Stimulated activated CD8-positive, alpha-beta memory T cell treated with anti-CD3 and anti-CD28 coated beads, Interleukin-4, amount 100 ng/mL, for 24 hours (primary cell): ENCODE data around the gene TMEM178B.
A peak's percentile ranks its signal among the peaks of the same experiment; 100 is the strongest.
"Not testable (repeated sequence)": the region's sequence is repeated elsewhere in the genome, so short reads cannot be mapped to it uniquely, and the experiment has no call there.

Experiments used
- DNase-seq: peaks from one replicate; pipeline ENCODE4 v3.0.0-alpha.2; 2020; ENCODE audit warnings: low read depth

Gene TMEM178B

GRCh38 chr7:141073641-141074161 is at the start of gene TMEM178B:
Gene TMEM178B, plus strand, starts transcription at chr7:141074064.
- DNase-seq, result no peak

DNA sequence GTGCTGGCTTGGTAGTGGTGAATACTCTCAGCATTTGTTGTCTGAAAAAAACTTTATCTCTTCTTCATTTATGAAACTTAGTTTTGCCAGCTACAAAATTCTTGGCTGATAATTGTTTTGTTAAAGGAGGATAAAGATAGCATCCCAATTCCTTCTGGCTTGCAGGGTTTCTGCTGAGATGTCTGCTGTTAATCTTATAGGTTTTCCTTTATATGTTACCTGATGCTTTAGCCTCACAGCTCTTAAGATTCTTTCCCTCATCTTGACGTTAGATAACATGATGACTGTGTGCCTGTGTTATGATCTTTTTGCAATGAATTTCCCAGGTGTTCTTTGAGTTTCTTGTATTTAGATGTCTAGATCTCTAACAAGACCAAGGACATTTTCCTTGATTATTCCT is 49.2 kb upstream of the TMEM178B start:
- DNase-seq, result no peak

- no peak for DNase-seq
Observed at GRCh38 chr7:141027043-141027442, 46.8 kb upstream of the TMEM178B start.

DNA sequence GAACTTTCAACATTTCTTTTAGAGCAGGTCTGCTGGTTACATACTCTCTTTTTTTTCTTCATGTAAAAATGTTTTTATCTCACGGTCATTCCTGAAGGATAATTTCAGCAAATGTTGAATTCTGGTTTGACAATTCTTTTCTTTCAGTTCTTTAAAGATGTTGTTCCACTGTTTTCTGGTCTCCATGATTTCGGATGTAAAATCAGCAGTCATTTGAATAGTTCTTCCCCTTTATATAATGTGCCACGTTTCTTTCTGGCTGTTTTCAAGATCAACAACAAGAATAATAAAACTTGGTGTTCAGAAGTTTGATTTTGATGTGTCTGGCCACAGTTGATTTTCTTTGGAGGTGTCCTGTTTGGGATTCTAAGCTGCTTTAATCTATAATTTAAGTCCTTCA is 45.1 kb upstream of the TMEM178B start:
- DNase-seq, result no peak

- DNase-seq, result not testable (repeated sequence)
Observed at GRCh38 chr7:141032539-141033323, 41.1 kb upstream of the TMEM178B start.

DNA sequence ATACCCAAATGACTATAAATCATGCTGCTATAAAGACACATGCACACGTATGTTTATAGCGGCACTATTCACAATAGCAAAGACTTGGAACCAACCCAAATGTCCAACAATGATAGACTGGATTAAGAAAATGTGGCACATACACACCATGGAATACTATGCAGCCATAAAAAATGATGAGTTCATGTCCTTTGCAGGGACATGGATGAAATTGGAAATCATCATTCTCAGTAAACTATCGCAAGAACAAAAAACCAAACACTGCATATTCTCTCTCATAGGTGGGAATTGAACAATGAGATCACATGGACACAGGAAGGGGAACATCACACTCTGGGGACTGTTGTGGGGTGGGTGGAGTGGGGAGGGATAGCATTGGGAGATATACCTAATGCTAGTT is 35.8 kb upstream of the TMEM178B start:
- not testable (repeated sequence) for DNase-seq

GRCh38 chr7:141039376-141039775 is 34.5 kb upstream of the TMEM178B start:
- DNase-seq, result no peak

- DNase-seq, result no peak
Observed at GRCh38 chr7:141042222-141043193, 31.4 kb upstream of the TMEM178B start.

GRCh38 chr7:141043616-141044015 is 30.2 kb upstream of the TMEM178B start:
- DNase-seq, result no peak

GRCh38 chr7:141045126-141045841 is 28.6 kb upstream of the TMEM178B start:
- DNase-seq, result no peak

GRCh38 chr7:141045842-141046620 is 27.8 kb upstream of the TMEM178B start:
- no peak for DNase-seq

GRCh38 chr7:141053626-141054025 is 20.2 kb upstream of the TMEM178B start:
- DNase-seq, result peak; percentile 21

GRCh38 chr7:141055146-141055545 is 18.7 kb upstream of the TMEM178B start:
- DNase-seq, result no peak

GRCh38 chr7:141057788-141058187 is 16.1 kb upstream of the TMEM178B start:
- DNase-seq, result no peak

GRCh38 chr7:141067856-141068255 is 6.0 kb upstream of the TMEM178B start:
- DNase-seq, result not testable (repeated sequence)

DNA sequence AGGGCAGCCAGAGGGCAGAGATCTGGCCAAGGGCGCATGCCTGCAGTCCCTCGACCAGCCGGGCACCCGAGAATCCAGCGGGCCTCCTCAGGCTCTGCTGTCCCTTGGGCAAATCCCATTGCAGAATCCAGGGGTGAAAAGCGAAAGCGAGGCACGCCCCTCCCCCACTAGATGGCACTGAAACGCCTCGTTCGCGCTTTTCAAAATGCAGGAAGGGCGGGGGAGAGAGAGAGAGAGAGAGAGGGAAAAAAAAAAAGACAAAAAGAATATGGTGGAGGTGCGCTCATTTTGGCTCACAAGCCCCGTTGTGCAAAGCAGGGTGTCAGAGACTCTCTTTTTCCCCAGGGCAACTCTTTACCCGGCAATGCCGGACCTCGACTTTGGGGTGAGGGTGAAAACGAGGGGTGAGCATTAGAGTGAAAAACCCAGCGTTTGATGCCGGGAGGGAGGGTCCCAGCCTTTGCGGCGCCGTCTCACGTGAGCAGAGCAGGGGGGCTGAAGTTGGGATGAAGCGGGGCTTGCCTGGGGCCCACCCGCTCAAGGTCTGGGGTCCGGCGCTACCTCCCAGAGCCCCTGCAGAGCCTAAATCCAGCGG is 2.5 kb upstream of the TMEM178B start:
- DNase-seq, result peak; percentile 4

- no peak for DNase-seq
Observed at GRCh38 chr7:141071855-141072547, 1.9 kb upstream of the TMEM178B start.

GRCh38 chr7:141072548-141073172 is 1.2 kb upstream of the TMEM178B start:
- DNase-seq, result peak; percentile 4

- DNase-seq, result no peak
Observed at GRCh38 chr7:141073173-141073640, 657 bp upstream of the TMEM178B start.
